CD14-positive monocyte (primary cell): ENCODE data around the gene KIF1B. TPM values are rescaled to one million over a fixed set of nuclear protein-coding genes. Genes with fewer than 3 reads are reported as not detected.
"Not testable (repeated sequence)": the region's sequence is repeated elsewhere in the genome, so short reads cannot be mapped to it uniquely, and the experiment has no call there.

Source experiments
- DNase-seq, 3 donors: peaks; one replicate each; pipeline ENCODE4 v3.0.0-alpha.2; 2011 to 2022
- H2AFZ ChIP-seq: 2 replicates; pipeline ENCODE4 v1.6.0; 2012; ENCODE audit warnings: mild to moderate bottlenecking, low read depth, low read length, inconsistent platforms; ENCODE audit not compliant: insufficient read depth, poor library complexity, severe bottlenecking
- H3K27ac ChIP-seq, 2 donors: 1 replicate in 1 of 2; 2 replicates in 1 of 2; pipeline ENCODE4 v1.5.1; 2012 to 2013; ENCODE audit warnings: low read length in 2 of 2, control low read depth in 1 of 2, inconsistent platforms in 1 of 2, low read depth in 1 of 2, mild to moderate bottlenecking in 1 of 2
- H3K27me3 ChIP-seq, 2 donors: one replicate each; pipeline versions ENCODE4 v1.6.0 to v1.6.1; 2011 to 2013; ENCODE audit warnings: low read length in 2 of 2; ENCODE audit not compliant: control insufficient read depth in 2 of 2, insufficient read depth in 2 of 2
- H3K36me3 ChIP-seq, 2 donors: replicated peaks in 1 of 2; 1 replicate in 1 of 2; 2 replicates in 1 of 2; pipeline versions ENCODE4 v1.5.1 to v1.6.1; 2012 to 2013; ENCODE audit warnings: low read length in 2 of 2, control low read depth in 1 of 2, inconsistent platforms in 1 of 2, mild to moderate bottlenecking in 1 of 2; ENCODE audit not compliant: insufficient read depth in 2 of 2, control insufficient read depth in 1 of 2
- H3K4me1 ChIP-seq, 2 donors: 1 replicate in 1 of 2; 2 replicates in 1 of 2; pipeline versions ENCODE4 v1.5.1 to v1.6.1; 2012 to 2013; ENCODE audit warnings: low read length in 2 of 2, control low read depth in 1 of 2, inconsistent platforms in 1 of 2, mild to moderate bottlenecking in 1 of 2, moderate library complexity in 1 of 2; ENCODE audit not compliant: insufficient read depth in 2 of 2, control insufficient read depth in 1 of 2
- H3K4me2 ChIP-seq: replicated peaks from 2 replicates; pipeline ENCODE3; 2012; ENCODE audit warnings: low read length, moderate library complexity, mild to moderate bottlenecking; ENCODE audit not compliant: poor library complexity, severe bottlenecking; ENCODE audit errors: extremely low read depth
- H3K4me3 ChIP-seq, 3 experiments: fragments of 200-600 bp in 1 of 3; sonication (generic) in 1 of 3; replicated peaks in 1 of 3; 1 replicate in 2 of 3; 2 replicates in 1 of 3; pipeline ENCODE4 v1.5.1; 2011 to 2013; ENCODE audit warnings: low read length in 3 of 3, mild to moderate bottlenecking in 3 of 3, control low read depth in 2 of 3, low read depth in 2 of 3, inconsistent platforms in 1 of 3, moderate library complexity in 1 of 3
- H3K79me2 ChIP-seq: 2 replicates; pipeline ENCODE4 v1.6.0; 2012; ENCODE audit warnings: mild to moderate bottlenecking, control low read depth, inconsistent platforms, low read length, moderate library complexity; ENCODE audit not compliant: insufficient read depth
- H3K9ac ChIP-seq: 2 replicates; pipeline ENCODE4 v1.6.0; 2017; ENCODE audit warnings: low read length, mild to moderate bottlenecking; ENCODE audit not compliant: insufficient read depth, poor library complexity, severe bottlenecking
- H3K9me3 ChIP-seq, 2 donors: replicated peaks in 1 of 2; 1 replicate in 1 of 2; 2 replicates in 1 of 2; pipeline versions ENCODE4 v1.5.1 to v1.6.1; 2012 to 2013; ENCODE audit warnings: low read length in 2 of 2, control low read depth in 1 of 2; ENCODE audit not compliant: control insufficient read depth in 1 of 2, insufficient read depth in 1 of 2
- H4K20me1 ChIP-seq: 2 replicates; pipeline ENCODE4 v1.6.0; 2012; ENCODE audit warnings: mild to moderate bottlenecking, low read length, control low read depth, moderate library complexity; ENCODE audit not compliant: insufficient read depth
- H3K27ac Mint-ChIP-seq, 7 donors: one replicate each; pipeline ENCODE4 v1.8.0; 2020; ENCODE audit warnings: mild to moderate bottlenecking in 7 of 7, mixed read lengths in 7 of 7, moderate library complexity in 6 of 7, inconsistent platforms in 2 of 7
- H3K27me3 Mint-ChIP-seq, 3 donors: one replicate each; pipeline ENCODE4 v1.8.0; 2021 to 2022; ENCODE audit warnings: low read depth in 3 of 3, mild to moderate bottlenecking in 3 of 3, mixed read lengths in 3 of 3, moderate library complexity in 3 of 3, inconsistent platforms in 1 of 3
- H3K36me3 Mint-ChIP-seq, 2 donors: one replicate each; pipeline ENCODE4 v1.8.0; 2020; ENCODE audit warnings: mixed read lengths in 2 of 2, inconsistent platforms in 1 of 2, mild to moderate bottlenecking in 1 of 2
- H3K4me1 Mint-ChIP-seq: one replicate; pipeline ENCODE4 v1.8.0; 2020; ENCODE audit warnings: mild to moderate bottlenecking, mixed read lengths
- H3K4me3 Mint-ChIP-seq, 2 donors: one replicate each; pipeline ENCODE4 v1.8.0; 2020; ENCODE audit warnings: mild to moderate bottlenecking in 2 of 2, mixed read lengths in 2 of 2, moderate library complexity in 1 of 2
- H3K9me3 Mint-ChIP-seq, 7 donors: one replicate each; pipeline ENCODE4 v1.8.0; 2020 to 2022; ENCODE audit warnings: mixed read lengths in 7 of 7, mild to moderate bottlenecking in 6 of 7, moderate library complexity in 6 of 7, inconsistent platforms in 2 of 7
- CTCF ChIP-seq: fragments of 200-600 bp; IDR thresholded peaks from one replicate; pipeline ENCODE4 v1.8.0; 2022; ENCODE audit warnings: antibody characterized with exemption, mild to moderate bottlenecking
- WGBS: methylation state at CpG from one replicate; pipeline ENCODE4 v1.1.5; 2013; ENCODE audit warnings: missing lambda C conversion rate; ENCODE audit not compliant: insufficient coverage; 5-methylcytosine and 5-hydroxymethylcytosine counted together
- intact Hi-C, 2 donors: fragments of 100-400 bp; cut with micrococcal nuclease; formaldehyde crosslinking; loops; one replicate each; pipeline versions ENCODE4 v1.15.0 to v1.15.1; 2023
- polyA plus RNA-seq, 3 donors: library from polyadenylated mRNA; depleted of rRNA in 1 of 3; unstranded in 2 of 3; stranded (reverse) in 1 of 3; fragments of 300-500 nt in 2 of 3; fragments of >200 nt in 1 of 3; fragmentation: Illumina TruSeq in 2 of 3; gene quantifications; 1 replicate in 2 of 3; 2 replicates in 1 of 3; pipeline ENCODE4 v1.2.3, GENCODE V29; 2012 to 2021

The KIF1B gene
- polyA plus RNA-seq, 3 donors = 3.0 to 7.0 (median 3.3) TPM

GRCh38 chr1:10377365-10378029, 167.1 kb downstream of the KIF1B start:
- whole genome bisulfite sequencing = 14% methylated on average over 10 of the region's 14 CpGs
- not testable (repeated sequence) for H3K27me3 ChIP-seq

More at GRCh38 chr1:10377365-10378029, 167.1 kb downstream of the KIF1B start:
- H3K4me1 Mint-ChIP-seq = peaks cover 36% of the 10 kb centered on the region
- DNase-seq = peak; percentile 80 to 92 (median 85)
- H3K36me3 Mint-ChIP-seq = peaks cover 41 to 65% of the 10 kb centered on the region in 2 donors
- H3K36me3 ChIP-seq = peaks cover 30 to 53% of the 10 kb centered on the region in 2 donors
- H2AFZ ChIP-seq, H3K9ac ChIP-seq, H3K79me2 ChIP-seq, H3K4me3 Mint-ChIP-seq, H3K27me3 Mint-ChIP-seq, H3K9me3 Mint-ChIP-seq, H3K9me3 ChIP-seq, H4K20me1 ChIP-seq: not testable (repeated sequence)
- H3K27ac Mint-ChIP-seq = peak overlapping the region; percentile 84 to 95 (median 93)
- intact Hi-C loops = loop anchor here (1.0 to 5.0 kb wide), 4 partner anchors 50 to 120 kb away; no protein-coding TSS in a partner anchor
- H3K4me2 ChIP-seq = peak overlapping the region; percentile 38
- H3K4me3 ChIP-seq = peak overlapping the region in 1 of 3 experiments; percentile 15
- peak overlapping the region; percentile 71 to 78 for H3K27ac ChIP-seq
- H3K4me1 ChIP-seq = peaks cover 22 to 32% of the 10 kb centered on the region in 2 donors
- peak; percentile 80 for TF ChIP-seq CTCF
